Measurements from ENCODE around the gene IGF1R.

Gene IGF1R

DNA sequence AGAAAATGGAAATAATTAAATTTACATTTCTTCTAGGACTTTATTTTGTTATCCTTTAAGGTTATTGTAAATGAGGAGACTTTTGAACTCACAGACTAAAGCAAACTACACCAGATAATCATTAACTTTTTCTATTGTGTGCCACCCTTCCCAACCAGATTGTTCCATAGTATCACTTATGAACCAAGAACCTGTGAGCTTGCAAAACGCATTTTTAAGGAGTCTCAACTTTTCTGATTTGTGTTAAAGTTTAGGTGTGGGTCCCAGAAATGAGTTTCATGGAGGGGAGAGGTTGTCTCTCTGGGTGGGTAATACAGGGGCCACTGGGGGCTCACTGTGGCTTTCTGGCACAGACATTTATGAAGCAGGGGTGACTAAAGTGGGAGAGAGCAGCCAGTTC, 75.7 kb downstream of the IGF1R start:
- no peak overlapping the region for H3K4me3 ChIP-seq (ENCODE audit: low read depth, low read length)
- TF ChIP-seq CTCF (IDR thresholded peaks at IDR 0.05; ENCODE audit: borderline replicate concordance, insufficient read depth, low read depth, low read length), result no peak

GRCh38 chr15:98724494-98724893, 76.2 kb downstream of the IGF1R start:
- no peak overlapping the region for H3K4me3 ChIP-seq (ENCODE audit: low read depth, low read length)
- no peak for TF ChIP-seq CTCF (IDR thresholded peaks at IDR 0.05; ENCODE audit: borderline replicate concordance, insufficient read depth, low read depth, low read length)

DNA sequence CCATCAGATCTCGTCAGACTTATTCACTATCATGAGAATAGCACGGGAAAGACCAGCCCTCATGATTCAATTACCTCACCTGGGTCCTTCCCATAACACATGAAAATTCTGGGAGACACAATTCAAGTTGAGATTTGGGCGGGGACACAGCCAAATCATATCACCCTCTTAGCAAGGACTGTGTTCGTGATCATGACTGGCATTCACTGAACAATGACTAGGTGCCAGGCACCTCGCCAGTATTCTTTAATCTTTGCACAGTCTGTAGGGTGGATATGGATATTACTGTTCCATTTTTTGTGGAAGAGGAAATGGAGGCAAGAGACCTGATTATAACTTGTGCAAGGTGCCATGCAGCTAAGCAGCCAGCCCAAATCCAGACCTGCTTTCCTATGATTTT, 77.5 kb downstream of the IGF1R start:
- TF ChIP-seq CTCF (IDR thresholded peaks at IDR 0.05; ENCODE audit: borderline replicate concordance, insufficient read depth, low read depth, low read length), result no peak
- no peak overlapping the region for H3K4me3 ChIP-seq (ENCODE audit: low read depth, low read length)

DNA sequence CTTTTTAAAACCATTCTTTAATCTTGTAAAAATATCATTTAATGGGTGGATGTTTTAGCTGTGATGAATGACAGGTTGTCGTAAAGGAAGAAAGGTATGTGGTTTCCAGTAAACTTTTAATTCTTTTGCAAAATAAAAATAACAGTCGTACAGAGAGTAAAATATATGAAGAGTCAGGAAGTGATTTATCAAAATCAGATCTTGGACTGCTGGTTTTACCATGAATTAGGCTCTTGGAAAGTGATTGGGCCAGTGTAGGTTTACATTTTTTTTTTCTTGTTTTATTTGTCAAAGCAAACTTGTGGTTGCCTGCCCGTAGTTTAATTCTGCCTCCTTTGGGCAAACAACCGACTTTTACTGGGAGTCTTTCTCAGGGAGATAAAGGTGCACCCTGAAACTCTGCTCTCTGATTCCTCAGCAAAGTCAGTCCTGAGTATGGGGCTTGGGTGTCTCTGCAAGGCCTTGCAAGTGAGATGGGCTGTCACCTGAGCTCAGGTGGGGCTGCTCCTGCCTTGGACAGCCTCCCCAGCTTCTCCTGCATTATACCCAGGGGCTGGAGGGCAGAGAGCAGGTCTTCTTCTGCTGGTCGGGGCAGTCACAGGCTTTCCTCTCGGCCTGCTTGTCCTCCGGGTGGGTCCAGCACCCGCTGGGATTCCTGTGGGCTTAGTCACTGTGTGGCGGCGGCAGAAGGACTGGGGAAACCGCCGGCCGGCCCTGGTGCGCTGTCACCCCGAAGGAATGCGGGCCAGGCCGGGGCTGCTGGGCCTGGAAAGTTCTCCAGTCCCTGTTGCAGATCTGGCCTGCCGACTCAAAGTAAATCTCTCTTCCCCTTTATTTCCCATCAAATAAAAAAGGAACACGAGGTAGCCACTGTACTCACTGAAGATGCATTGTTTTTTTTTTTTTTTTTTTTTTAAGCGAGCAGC, 79.0 kb downstream of the IGF1R start:
- H3K4me3 ChIP-seq (ENCODE audit: low read depth, low read length), result no peak overlapping the region
- TF ChIP-seq CTCF (IDR thresholded peaks at IDR 0.05; ENCODE audit: borderline replicate concordance, insufficient read depth, low read depth, low read length), result no peak

DNA sequence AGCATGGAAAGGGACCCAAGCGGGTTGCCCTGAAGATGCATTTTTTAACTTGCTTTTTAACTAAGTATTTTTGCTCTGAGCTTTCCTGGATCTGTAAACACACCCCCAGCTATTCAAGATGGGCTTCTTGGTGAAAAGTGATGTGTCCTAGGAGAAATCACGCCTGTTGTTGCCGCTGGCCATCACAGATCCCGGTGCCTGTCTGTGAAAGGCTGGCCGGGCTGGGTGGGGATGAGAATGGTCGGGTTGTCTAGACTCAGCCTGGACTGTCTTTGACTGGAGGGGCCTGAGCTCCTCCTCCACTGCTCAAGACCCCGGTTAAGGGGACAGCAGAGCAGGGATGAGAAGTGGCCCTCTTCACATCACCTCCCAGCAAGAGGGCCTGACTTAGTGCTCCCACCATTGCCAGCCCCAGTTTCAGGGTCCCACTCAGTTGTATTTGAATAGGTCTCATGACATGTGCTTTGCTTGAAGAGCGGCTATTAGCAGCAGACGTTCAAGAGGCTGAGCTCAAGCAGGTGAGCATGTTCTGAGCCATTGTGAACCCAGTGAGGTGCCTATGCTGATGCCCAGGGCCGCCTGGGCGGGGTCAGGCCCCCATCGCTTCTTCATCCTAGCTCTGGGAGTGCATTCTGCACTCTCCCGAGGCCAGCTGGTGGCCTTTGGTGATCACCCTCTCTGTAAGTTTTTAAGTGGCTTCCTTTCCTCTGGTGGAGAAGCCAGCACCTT, 79.9 kb downstream of the IGF1R start:
- H3K4me3 ChIP-seq (ENCODE audit: low read depth, low read length), result no peak overlapping the region
- TF ChIP-seq CTCF (IDR thresholded peaks at IDR 0.05; ENCODE audit: borderline replicate concordance, insufficient read depth, low read depth, low read length), result no peak

- TF ChIP-seq CTCF (IDR thresholded peaks at IDR 0.05; ENCODE audit: borderline replicate concordance, insufficient read depth, low read depth, low read length), result no peak
- no peak overlapping the region for H3K4me3 ChIP-seq (ENCODE audit: low read depth, low read length)
These were observed 80.4 kb downstream of the IGF1R start for GRCh38 chr15:98728811-98729160.
